Endothelial cell of umbilical vein (primary cell): ENCODE measurements around the gene CTNNA2. TPM values are rescaled to one million over a fixed set of nuclear protein-coding genes. Genes with fewer than 3 reads are reported as not detected.

Experiments
- BruUV-seq: library from RNA; stranded (reverse); fragments of 400-500 nt; replicated peaks from 2 replicates; lab custom pipeline; 2021; lab: Mats Ljungman, UMichigan
- CTCF ChIA-PET: fragments of 300-600, 350-600 bp; sonication (Branson Sonifier 250); formaldehyde crosslinking; loops from one replicate; lab custom pipeline; 2021; ENCODE audit warnings: antibody characterized with exemption, inconsistent platforms; lab: Charles Lee
- POLR2A ChIA-PET: fragments of 300-600, 350-600 bp; sonication (Branson Sonifier 250); formaldehyde crosslinking; loops from one replicate; lab custom pipeline; 2021; ENCODE audit warnings: antibody characterized with exemption, inconsistent platforms; lab: Charles Lee
- DNase-seq: peaks from one replicate; pipeline ENCODE4 v3.0.0-alpha.2; 2011; ENCODE audit warnings: low read depth, low spot score
- FAIRE-seq: peaks from 2 replicates; lab custom pipeline; 2011; peaks lifted over from hg19 to GRCh38; lab: Jason Lieb, UNC
- H2AFZ ChIP-seq: 2 replicates; pipeline ENCODE4 v1.6.0; 2012; ENCODE audit warnings: low read depth, low read length, control low read depth, inconsistent platforms
- H3K27ac ChIP-seq: 2 replicates; pipeline ENCODE4 v1.5.1; 2011; ENCODE audit warnings: low read depth, mild to moderate bottlenecking, control low read depth, low read length, moderate library complexity; ENCODE audit not compliant: insufficient read depth
- H3K27me3 ChIP-seq, 2 experiments: 2 replicates each; pipeline versions ENCODE4 v1.6.0 to v1.6.1; 2011; ENCODE audit warnings: low read length in 2 of 2, mixed read lengths in 1 of 2; ENCODE audit not compliant: control insufficient read depth in 2 of 2, insufficient read depth in 2 of 2
- H3K36me3 ChIP-seq, 2 experiments: 2 replicates in 1 of 2; 3 replicates in 1 of 2; pipeline ENCODE4 v1.5.1; 2011; ENCODE audit warnings: low read length in 2 of 2, mild to moderate bottlenecking in 1 of 2, moderate library complexity in 1 of 2; ENCODE audit not compliant: control insufficient read depth in 2 of 2, insufficient read depth in 2 of 2; ENCODE audit errors: extremely low read depth in 1 of 2
- H3K4me1 ChIP-seq: 3 replicates; pipeline ENCODE4 v1.5.1; 2011; ENCODE audit warnings: mild to moderate bottlenecking, low read length; ENCODE audit not compliant: control insufficient read depth, insufficient read depth; ENCODE audit errors: extremely low read depth
- H3K4me2 ChIP-seq: 2 replicates; pipeline ENCODE4 v1.6.1; 2011; ENCODE audit warnings: low read length, control low read depth, mixed read lengths; ENCODE audit not compliant: insufficient read depth
- H3K4me3 ChIP-seq, 3 experiments: fragments of 200-600 bp in 1 of 3; sonication (generic), shearing (Covaris generic) in 1 of 3; replicated peaks in 1 of 3; 2 replicates each; pipeline ENCODE4 v1.5.1; 2011 to 2016; ENCODE audit warnings: control low read depth in 3 of 3, low read length in 3 of 3, mild to moderate bottlenecking in 2 of 3, inconsistent platforms in 1 of 3, low read depth in 1 of 3, moderate library complexity in 1 of 3; ENCODE audit not compliant: insufficient read depth in 1 of 3
- H3K79me2 ChIP-seq: 2 replicates; pipeline ENCODE4 v1.6.0; 2012; ENCODE audit warnings: low read length, inconsistent platforms; ENCODE audit not compliant: control insufficient read depth, insufficient read depth
- H3K9ac ChIP-seq: replicated peaks from 2 replicates; pipeline ENCODE3; 2011; ENCODE audit warnings: low read length, control low read depth; ENCODE audit not compliant: insufficient read depth; ENCODE audit errors: extremely low read depth
- H3K9me1 ChIP-seq: replicated peaks from 3 replicates; pipeline ENCODE4 v1.6.0; 2011; ENCODE audit warnings: mild to moderate bottlenecking, low read length; ENCODE audit not compliant: control insufficient read depth, insufficient read depth; ENCODE audit errors: extremely low read depth
- H3K9me3 ChIP-seq: replicated peaks from 2 replicates; pipeline ENCODE4 v1.5.1; 2012; ENCODE audit warnings: low read length, inconsistent platforms; ENCODE audit not compliant: control insufficient read depth, insufficient read depth
- H4K20me1 ChIP-seq: replicated peaks from 2 replicates; pipeline ENCODE3; 2011; ENCODE audit warnings: mild to moderate bottlenecking, low read length; ENCODE audit not compliant: control insufficient read depth, insufficient read depth; ENCODE audit errors: extremely low read depth
- EZH2 ChIP-seq: IDR thresholded peaks from 2 replicates; pipeline ENCODE4 v1.6.1; 2012; ENCODE audit warnings: borderline replicate concordance, low read depth, mild to moderate bottlenecking, moderate library complexity, low read length, inconsistent platforms; ENCODE audit not compliant: severe bottlenecking
- FOS ChIP-seq: IDR thresholded peaks from 2 replicates; pipeline ENCODE4 v1.6.1; 2011; ENCODE audit warnings: mild to moderate bottlenecking, low read length, moderate library complexity, borderline replicate concordance; ENCODE audit not compliant: insufficient read depth
- GATA2 ChIP-seq: IDR thresholded peaks from 2 replicates; pipeline ENCODE4 v1.7.0; 2011; ENCODE audit warnings: low read depth, mild to moderate bottlenecking, moderate library complexity, mixed read lengths, low read length; ENCODE audit not compliant: insufficient read length, insufficient read depth
- JUN ChIP-seq: IDR thresholded peaks from 2 replicates; pipeline ENCODE4 v1.6.1; 2011; ENCODE audit warnings: borderline replicate concordance, low read depth; ENCODE audit not compliant: insufficient read length, insufficient read depth
- MAX ChIP-seq: IDR thresholded peaks from 2 replicates; pipeline ENCODE4 v1.6.1; 2011; ENCODE audit not compliant: insufficient read depth, insufficient read length
- MYC ChIP-seq: IDR thresholded peaks from one replicate; pipeline ENCODE4 v1.6.1; 2011; ENCODE audit warnings: mild to moderate bottlenecking, low read depth, low read length
- POLR2A ChIP-seq: IDR thresholded peaks from 2 replicates; pipeline ENCODE4 v1.6.1; 2012; ENCODE audit warnings: low read depth, mild to moderate bottlenecking, control low read depth, low read length
- POLR2AphosphoS5 ChIP-seq: IDR thresholded peaks from 2 replicates; pipeline ENCODE4 v1.6.1; 2012; ENCODE audit warnings: low read depth, mild to moderate bottlenecking, control low read depth, low read length, moderate library complexity; ENCODE audit not compliant: insufficient read depth
- dilution Hi-C: fragments of 300-500 bp; cut with MboI; formaldehyde crosslinking; loops from one replicate; pipeline ENCODE4 v1.15.0; 2019; ENCODE audit warnings: low sequenced_read_pairs; ENCODE audit not compliant: extremely low pct_ligation_motif_present
- intact Hi-C: fragments of 100-400 bp; cut with micrococcal nuclease; formaldehyde crosslinking; loops from one replicate; pipeline ENCODE4 v1.10.0; 2022
- polyA plus RNA-seq, 4 experiments: library from polyadenylated mRNA; depleted of rRNA in 3 of 4; stranded (reverse) in 3 of 4; unstranded in 1 of 4; fragments of >200 nt; gene quantifications; 2 replicates each; pipeline versions ENCODE4 v1.2.1 to v1.2.3, GENCODE V29; 2011 to 2012; ENCODE audit warnings: missing spikeins in 1 of 4
- total RNA-seq: library from RNA; stranded (reverse); gene quantifications from 2 replicates; pipeline ENCODE4 v1.2.3, GENCODE V29; 2021
- TF ChIP-seq, protein P1 (sequence below), 2 donors: IDR thresholded peaks; 1 replicate in 1 of 2; 2 replicates in 1 of 2; pipeline ENCODE4 v1.5.1; 2011; ENCODE audit warnings: low read length in 2 of 2, mild to moderate bottlenecking in 2 of 2, moderate library complexity in 2 of 2, control low read depth in 1 of 2, inconsistent platforms in 1 of 2, low read depth in 1 of 2; ENCODE audit not compliant: insufficient read depth in 1 of 2; ENCODE audit errors: extremely low read depth in 1 of 2

CTNNA2 gene
- total and polyA plus RNA-seq, 2 donors (not counting 3 experiments of a cell fraction or from before 2014, with no cell fraction given), result not detected

DNA sequence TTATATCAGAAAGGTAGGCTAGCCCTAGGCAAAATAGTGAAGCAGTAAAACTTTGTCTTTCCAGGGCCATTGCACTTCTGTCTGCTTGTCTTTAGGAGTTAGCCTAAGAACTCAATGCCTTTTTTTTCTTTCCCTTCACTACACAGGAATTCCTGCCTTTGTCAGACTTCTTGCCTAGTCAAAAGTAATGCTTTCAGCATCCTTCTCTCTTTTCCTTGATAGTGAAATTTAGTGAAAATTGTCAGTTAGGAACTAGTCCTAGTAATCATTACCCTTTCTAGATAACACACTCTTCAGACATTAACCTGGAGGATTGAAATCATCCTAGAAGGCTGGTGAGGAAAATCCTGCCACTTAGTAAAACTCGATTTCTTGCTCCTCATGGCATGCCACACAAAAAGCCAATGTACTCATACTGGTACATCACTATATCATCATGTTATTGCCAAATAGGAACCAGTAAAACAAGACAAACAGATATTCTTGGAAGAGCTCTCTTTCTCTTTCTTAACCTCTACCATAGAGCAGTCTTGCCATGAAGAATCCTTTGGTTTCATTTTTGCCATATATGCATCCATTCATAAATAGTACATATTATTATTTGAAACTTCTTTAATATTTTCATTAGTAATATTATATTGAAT lies 320.5 kb downstream of the CTNNA2 start:
- ChIA-PET POLR2A (no interaction called here), CTCF (no interaction called here)
- TF ChIP-seq, protein P1, sequence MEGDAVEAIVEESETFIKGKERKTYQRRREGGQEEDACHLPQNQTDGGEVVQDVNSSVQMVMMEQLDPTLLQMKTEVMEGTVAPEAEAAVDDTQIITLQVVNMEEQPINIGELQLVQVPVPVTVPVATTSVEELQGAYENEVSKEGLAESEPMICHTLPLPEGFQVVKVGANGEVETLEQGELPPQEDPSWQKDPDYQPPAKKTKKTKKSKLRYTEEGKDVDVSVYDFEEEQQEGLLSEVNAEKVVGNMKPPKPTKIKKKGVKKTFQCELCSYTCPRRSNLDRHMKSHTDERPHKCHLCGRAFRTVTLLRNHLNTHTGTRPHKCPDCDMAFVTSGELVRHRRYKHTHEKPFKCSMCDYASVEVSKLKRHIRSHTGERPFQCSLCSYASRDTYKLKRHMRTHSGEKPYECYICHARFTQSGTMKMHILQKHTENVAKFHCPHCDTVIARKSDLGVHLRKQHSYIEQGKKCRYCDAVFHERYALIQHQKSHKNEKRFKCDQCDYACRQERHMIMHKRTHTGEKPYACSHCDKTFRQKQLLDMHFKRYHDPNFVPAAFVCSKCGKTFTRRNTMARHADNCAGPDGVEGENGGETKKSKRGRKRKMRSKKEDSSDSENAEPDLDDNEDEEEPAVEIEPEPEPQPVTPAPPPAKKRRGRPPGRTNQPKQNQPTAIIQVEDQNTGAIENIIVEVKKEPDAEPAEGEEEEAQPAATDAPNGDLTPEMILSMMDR (IDR thresholded peaks at IDR 0.05; ENCODE audit: extremely low read depth in 1 of 2, insufficient read depth in 1 of 2, low read depth in 1 of 2, low read length in 2 of 2), result no peak
- TF ChIP-seq FOS, result no peak
- no peak for TF ChIP-seq EZH2
- no peak for TF ChIP-seq GATA2
- TF ChIP-seq POLR2AphosphoS5, result no peak
- TF ChIP-seq MYC, result no peak
- TF ChIP-seq JUN, result no peak
- TF ChIP-seq MAX, result no peak
- no peak for TF ChIP-seq POLR2A
- Histone ChIP-seq H3K9me1 (no peaks in the 10 kb centered on the region), H3K27ac (no peak overlapping the region), H3K4me2 (no peak overlapping the region), H4K20me1 (no peaks in the 10 kb centered on the region), H3K9ac (no peak overlapping the region), H3K79me2 (no peaks in the 10 kb centered on the region), H3K36me3 (no peaks in the 10 kb centered on the region), H2AFZ (no peak overlapping the region), H3K27me3 (no peaks in the 10 kb centered on the region), H3K4me3 (no peak overlapping the region), H3K9me3 (peaks cover 4% of the 10 kb centered on the region), H3K4me1 (no peaks in the 10 kb centered on the region)
- DNase-seq, result no peak
- FAIRE-seq, result no peak
- BruUV-seq, result no TSS peak
- dilution Hi-C loops (no loop called here), intact Hi-C loops (no loop called here)
